ENCODE data around the gene XRCC3. TPM values are rescaled to one million over a fixed set of nuclear protein-coding genes. Genes with fewer than 3 reads are reported as not detected.
A peak's percentile ranks its signal among the peaks of the same experiment; 100 is the strongest.

XRCC3 gene
- total and polyA plus RNA-seq, 12 donors = 1.0 to 4.4 (median 3.0) TPM

DNA sequence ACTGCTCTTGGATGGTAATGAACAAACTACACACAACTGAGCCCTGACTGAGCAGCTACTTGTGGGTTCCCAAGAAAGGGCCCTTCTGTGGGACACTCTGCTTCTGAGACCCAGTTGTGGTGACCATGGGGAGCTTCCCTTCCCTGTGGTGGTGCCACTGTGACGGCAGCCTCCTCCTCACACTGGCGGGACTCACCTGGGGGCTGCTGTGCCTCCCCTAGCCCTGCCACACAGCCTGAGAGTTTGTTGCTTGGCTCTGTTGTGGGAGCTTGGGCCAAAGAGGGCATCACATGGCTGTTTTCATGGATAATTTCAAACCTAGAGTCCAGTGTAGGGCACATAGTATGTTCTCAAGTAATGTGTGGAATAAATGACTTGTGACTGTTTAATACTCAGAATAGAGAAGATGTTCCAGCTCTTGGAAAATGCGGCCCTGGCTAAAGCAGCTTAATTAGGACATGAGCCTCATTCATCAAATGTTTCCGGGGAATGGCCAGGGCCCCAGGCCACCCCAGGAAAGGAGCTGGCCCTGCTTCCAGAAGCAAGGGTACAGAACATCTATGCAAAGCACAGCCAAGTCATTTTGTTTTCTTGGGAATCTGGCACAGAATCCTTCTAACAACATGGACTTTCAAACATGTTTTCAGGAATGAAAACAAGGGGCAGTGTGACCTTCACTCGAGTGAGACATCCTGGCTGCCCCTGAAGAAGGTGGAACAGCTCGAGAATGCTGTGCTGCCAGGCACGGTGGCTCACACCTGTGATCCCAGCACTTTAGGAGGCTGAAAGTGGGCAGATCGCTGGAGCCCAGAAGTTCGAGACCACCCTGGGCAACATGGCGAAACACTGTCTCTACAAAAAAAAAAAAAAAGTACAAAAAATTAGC, 21.5 kb upstream of the XRCC3 start:
- intact Hi-C loops (cut with DNase I) = no loop called here
- H3K4me3 ChIP-seq = no peak overlapping the region
- peaks cover 4 to 42% (median 21%) of the 10 kb centered on the region in 9 donors for H3K4me1 ChIP-seq
- no peak for TF ChIP-seq CTCF (IDR thresholded peaks at IDR 0.05)
- peak overlapping the region in 3 of 10 donors; percentile 2 to 36 (median 29) for H3K27ac ChIP-seq
- H3K36me3 ChIP-seq = peaks cover 0 to 99% (median 55%) of the 10 kb centered on the region in 9 donors
- ATAC-seq = peak in 1 of 8 donors; percentile 41
- WGBS, 2 donors = 78 to 86% methylated on average over 10 of the region's 10 CpGs
- H3K27me3 ChIP-seq = no peaks in the 10 kb centered on the region
- DNase-seq = no peak
- no peaks in the 10 kb centered on the region for H3K9me3 ChIP-seq

DNA sequence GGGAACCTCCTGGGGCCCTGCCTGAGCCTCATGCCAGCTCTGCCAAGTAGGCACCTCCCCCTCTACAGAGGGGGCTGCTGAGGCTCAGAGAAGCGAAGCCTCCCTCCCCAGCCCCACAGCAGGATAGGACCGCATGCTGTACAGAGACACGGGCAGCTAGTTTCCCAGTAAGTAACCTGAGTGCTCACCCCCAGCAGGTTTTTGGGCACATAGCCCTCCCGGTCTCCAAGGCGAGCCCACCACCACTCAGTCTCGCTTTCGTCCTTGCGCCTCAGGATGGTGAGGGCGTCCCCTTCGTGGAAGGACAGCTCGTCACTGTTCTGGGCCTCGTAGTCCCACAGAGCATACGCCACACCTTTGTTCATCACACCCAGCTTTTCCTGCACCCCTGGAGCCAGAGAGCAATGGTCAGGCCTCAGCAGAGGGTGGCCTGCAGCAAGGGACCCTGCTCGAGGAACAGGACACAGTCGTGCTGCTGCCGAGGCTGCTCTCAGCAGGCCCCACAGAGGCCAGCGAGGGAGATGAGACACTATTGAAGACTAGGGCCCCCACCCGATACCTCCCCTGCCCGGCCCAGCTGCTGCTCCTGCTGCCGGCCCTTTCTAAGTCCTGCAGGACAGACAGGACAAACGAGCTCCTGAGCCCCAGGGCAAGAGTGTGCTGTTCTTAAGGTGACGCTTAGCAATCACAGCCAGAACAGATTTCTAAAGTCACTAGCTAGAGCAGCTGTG, 20.7 kb upstream of the XRCC3 start:
- no peaks in the 10 kb centered on the region for H3K9me3 ChIP-seq
- TF ChIP-seq CTCF (IDR thresholded peaks at IDR 0.05) = no peak
- H3K27me3 ChIP-seq = no peaks in the 10 kb centered on the region
- peaks cover 0 to 96% (median 54%) of the 10 kb centered on the region in 9 donors for H3K36me3 ChIP-seq
- ATAC-seq (peak in 3 of 8 donors; percentile 1 to 6 (median 2)), DNase-seq (no peak)
- 84 to 85% methylated on average over 22 of the region's 22 CpGs for WGBS, 2 donors
- peak overlapping the region in 4 of 10 donors; percentile 29 to 42 (median 37) for H3K27ac ChIP-seq
- peaks cover 4 to 49% (median 21%) of the 10 kb centered on the region in 9 donors for H3K4me1 ChIP-seq
- H3K4me3 ChIP-seq = no peak overlapping the region
- intact Hi-C loops (cut with DNase I) = no loop called here

DNA sequence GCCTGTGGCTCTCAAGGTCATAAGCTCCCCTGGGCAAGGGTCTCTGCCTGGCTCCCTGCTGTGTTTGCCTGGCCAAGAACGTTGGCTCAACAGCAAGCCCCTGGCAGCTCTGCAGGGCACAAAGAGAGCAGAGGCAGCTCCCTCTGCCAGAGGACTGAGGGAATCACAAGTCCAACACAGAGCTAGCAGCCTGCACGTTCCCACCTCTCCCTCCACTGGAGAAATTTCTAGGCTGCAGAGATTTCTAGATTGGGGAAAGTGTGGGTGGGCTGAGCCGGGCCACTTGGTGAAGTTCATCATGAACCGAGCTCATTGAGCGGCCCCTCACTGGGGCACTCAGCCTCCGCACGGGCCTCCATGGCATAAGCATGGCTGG, 20.2 kb upstream of the XRCC3 start:
- DNase-seq (no peak), ATAC-seq (peak in 5 of 8 donors; percentile 14 to 50 (median 35))
- peaks cover 0 to 95% (median 54%) of the 10 kb centered on the region in 9 donors for H3K36me3 ChIP-seq
- H3K9me3 ChIP-seq = no peaks in the 10 kb centered on the region
- peaks cover 4 to 55% (median 22%) of the 10 kb centered on the region in 9 donors for H3K4me1 ChIP-seq
- peak in 7 of 9 donors; percentile 9 to 41 (median 36) for TF ChIP-seq CTCF (IDR thresholded peaks at IDR 0.05)
- peak overlapping the region in 7 of 10 donors; percentile 25 to 42 (median 34) for H3K27ac ChIP-seq
- no peaks in the 10 kb centered on the region for H3K27me3 ChIP-seq
- WGBS, 2 donors = 59 to 60% methylated on average over 7 of the region's 7 CpGs
- no peak overlapping the region for H3K4me3 ChIP-seq
- intact Hi-C loops (cut with DNase I) = no loop called here

- Histone ChIP-seq H3K9me3 (no peaks in the 10 kb centered on the region), H3K27ac (peak overlapping the region in 8 of 10 donors; percentile 10 to 42 (median 34)), H3K4me1 (peaks cover 4 to 59% (median 26%) of the 10 kb centered on the region in 9 donors), H3K36me3 (peaks cover 0 to 95% (median 54%) of the 10 kb centered on the region in 9 donors), H3K4me3 (no peak overlapping the region), H3K27me3 (no peaks in the 10 kb centered on the region)
- DNase-seq (no peak), ATAC-seq (peak in 2 of 8 donors; percentile 1 to 6)
- intact Hi-C loops (cut with DNase I) = no loop called here
- no peak for TF ChIP-seq CTCF (IDR thresholded peaks at IDR 0.05)
- WGBS, 2 donors = 42 to 47% methylated on average over 12 of the region's 12 CpGs
Measured at GRCh38 chr14:103735022-103735421, 19.8 kb upstream of the XRCC3 start.
